B cell (primary cell): ENCODE data around the gene TEX19. TPM values are rescaled to one million over a fixed set of nuclear protein-coding genes. Genes with fewer than 3 reads are reported as not detected.

Experiments used
- ATAC-seq: fragments of 200-7000 bp; cut with Tn5 transposase; one replicate; pipeline ENCODE4 v1.10.0; 2021; ENCODE audit warnings: low read depth, mild to moderate bottlenecking, moderate number of reproducible peaks, moderate library complexity
- CTCF ChIA-PET: fragments of 350-600 bp; sonication (Branson Sonifier 250); formaldehyde crosslinking; loops from one replicate; lab custom pipeline; 2021; ENCODE audit warnings: antibody characterized with exemption, inconsistent platforms; lab: Charles Lee
- POLR2A ChIA-PET: fragments of 350-600 bp; sonication (Branson Sonifier 250); formaldehyde crosslinking; loops from one replicate; lab custom pipeline; 2021; ENCODE audit warnings: antibody characterized with exemption; lab: Charles Lee
- DNase-seq: peaks from one replicate; pipeline ENCODE4 v3.0.0; 2013
- H2AFZ ChIP-seq: 2 replicates; pipeline ENCODE4 v1.6.1; 2012; ENCODE audit warnings: mild to moderate bottlenecking, low read depth, low read length; ENCODE audit not compliant: insufficient read depth, poor library complexity, severe bottlenecking
- H3K27ac ChIP-seq, 2 donors: 1 replicate in 1 of 2; 2 replicates in 1 of 2; pipeline ENCODE4 v1.5.1; 2012 to 2013; ENCODE audit warnings: low read length in 2 of 2, mild to moderate bottlenecking in 2 of 2, moderate library complexity in 1 of 2
- H3K27me3 ChIP-seq, 4 experiments: fragments of 200-600 bp in 1 of 4; sonication (generic) in 1 of 4; replicated peaks in 1 of 4; 1 replicate in 2 of 4; 2 replicates in 2 of 4; pipeline versions ENCODE4 v1.6.1 to v1.7.0; 2013 to 2016; ENCODE audit warnings: low read length in 3 of 4, mild to moderate bottlenecking in 2 of 4, mixed read lengths in 1 of 4, moderate library complexity in 1 of 4; ENCODE audit not compliant: insufficient read depth in 4 of 4, control insufficient read depth in 3 of 4; ENCODE audit errors: control extremely low read depth in 1 of 4
- H3K36me3 ChIP-seq, 2 experiments: replicated peaks in 1 of 2; 1 replicate in 1 of 2; 2 replicates in 1 of 2; pipeline versions ENCODE4 v1.6.1 to v1.7.1; 2013; ENCODE audit warnings: low read length in 1 of 2; ENCODE audit not compliant: insufficient read depth in 2 of 2, control insufficient read depth in 1 of 2; ENCODE audit errors: control extremely low read depth in 1 of 2, extremely low read depth in 1 of 2
- H3K4me1 ChIP-seq, 2 donors: fragments of 200-600 bp in 1 of 2; sonication (generic) in 1 of 2; 1 replicate in 1 of 2; 2 replicates in 1 of 2; pipeline versions ENCODE4 v1.5.1 to v1.6.1; 2013 to 2017; ENCODE audit warnings: low read length in 2 of 2; ENCODE audit not compliant: control insufficient read depth in 2 of 2, insufficient read depth in 2 of 2
- H3K4me2 ChIP-seq: replicated peaks from 2 replicates; pipeline ENCODE3; 2012; ENCODE audit warnings: mild to moderate bottlenecking, low read depth, low read length; ENCODE audit not compliant: poor library complexity, severe bottlenecking
- H3K4me3 ChIP-seq, 5 experiments: fragments of 200-600 bp in 1 of 5; sonication (generic) in 1 of 5; 1 replicate in 3 of 5; 2 replicates in 2 of 5; pipeline versions ENCODE4 v1.5.1 to v1.7.0; 2011 to 2016; ENCODE audit warnings: low read length in 4 of 5, mild to moderate bottlenecking in 4 of 5, low read depth in 2 of 5, control low read depth in 1 of 5, moderate library complexity in 1 of 5; ENCODE audit not compliant: insufficient read depth in 1 of 5; ENCODE audit errors: control extremely low read depth in 1 of 5, extremely low read depth in 1 of 5
- H3K79me2 ChIP-seq: fragments of 200-600 bp; sonication (generic); one replicate; pipeline ENCODE4 v1.6.0; 2016; ENCODE audit warnings: low read length; ENCODE audit not compliant: control insufficient read depth, insufficient read depth
- H3K9ac ChIP-seq: fragments of 200-600 bp; sonication (generic); 2 replicates; pipeline ENCODE4 v1.6.1; 2017; ENCODE audit warnings: mild to moderate bottlenecking, low read length, moderate library complexity
- H3K9me3 ChIP-seq, 3 donors: one replicate each; pipeline versions ENCODE4 v1.6.1 to v1.7.1; 2013; ENCODE audit warnings: low read length in 2 of 3; ENCODE audit not compliant: control insufficient read depth in 2 of 3, insufficient read depth in 1 of 3; ENCODE audit errors: control extremely low read depth in 1 of 3
- H4K20me1 ChIP-seq: 2 replicates; pipeline ENCODE4 v1.6.0; 2012; ENCODE audit warnings: mild to moderate bottlenecking, low read length; ENCODE audit not compliant: insufficient read depth, control insufficient read depth, poor library complexity, severe bottlenecking
- H3K27ac Mint-ChIP-seq: one replicate; pipeline ENCODE4 v1.8.0; 2021; ENCODE audit warnings: mixed read lengths
- H3K27me3 Mint-ChIP-seq: one replicate; pipeline ENCODE4 v1.8.0; 2021; ENCODE audit warnings: mixed read lengths
- H3K4me1 Mint-ChIP-seq: one replicate; pipeline ENCODE4 v1.8.0; 2021; ENCODE audit warnings: mixed read lengths
- H3K4me3 Mint-ChIP-seq: one replicate; pipeline ENCODE4 v1.8.0; 2021; ENCODE audit warnings: mixed read lengths
- H3K9me3 Mint-ChIP-seq: one replicate; pipeline ENCODE4 v1.8.0; 2022; ENCODE audit warnings: mixed read lengths; ENCODE audit not compliant: insufficient read depth
- CTCF ChIP-seq: fragments of 200-600 bp; IDR thresholded peaks from one replicate; pipeline ENCODE4 v1.8.0; 2022; ENCODE audit warnings: antibody characterized with exemption, mild to moderate bottlenecking
- EZH2 ChIP-seq: IDR thresholded peaks from 2 replicates; pipeline ENCODE4 v1.6.1; 2012; ENCODE audit warnings: borderline replicate concordance, low read depth, mild to moderate bottlenecking, moderate library complexity, low read length; ENCODE audit not compliant: insufficient read depth, poor library complexity, severe bottlenecking
- WGBS: methylation state at CpG from one replicate; pipeline ENCODE4 v1.1.5; 2013; ENCODE audit warnings: missing lambda C conversion rate; ENCODE audit not compliant: insufficient coverage; 5-methylcytosine and 5-hydroxymethylcytosine counted together
- intact Hi-C: fragments of 100-400 bp; cut with micrococcal nuclease; formaldehyde crosslinking; loops from one replicate; pipeline ENCODE4 v1.10.0; 2022
- polyA plus RNA-seq: library from polyadenylated mRNA; depleted of rRNA; stranded (reverse); fragments of >200 nt; gene quantifications from 2 replicates; pipeline ENCODE4 v1.2.3, GENCODE V29; 2012
- total RNA-seq, 2 donors: library from RNA; stranded (reverse); fragments of 120-200 nt in 1 of 2; gene quantifications; 1 replicate in 1 of 2; 2 replicates in 1 of 2; pipeline versions ENCODE4 v1.2.3 to v1.2.4, GENCODE V29; 2013 to 2022

TEX19 gene
- total and polyA plus RNA-seq, 2 donors (not counting 1 experiment from before 2014, with no cell fraction given): not detected

GRCh38 chr17:82385559-82386254 is 26.7 kb downstream of the TEX19 start:
- Histone ChIP-seq H3K27me3 (peaks cover 0 to 36% (median 4%) of the 10 kb centered on the region in 4 experiments), H3K27ac (no peak overlapping the region), H2AFZ (no peak overlapping the region), H3K36me3 (no peaks in the 10 kb centered on the region), H3K9ac (no peak overlapping the region), H3K4me2 (no peak overlapping the region), H4K20me1 (no peaks in the 10 kb centered on the region), H3K4me3 (no peak overlapping the region), H3K9me3 (no peaks in the 10 kb centered on the region), H3K79me2 (no peaks in the 10 kb centered on the region), H3K4me1 (no peaks in the 10 kb centered on the region)
- ATAC-seq (no peak), DNase-seq (no peak)
- 63% methylated on average over 18 of the region's 26 CpGs for WGBS
- ChIA-PET POLR2A (no interaction called here), CTCF (no interaction called here)
- peaks cover 9% of the 10 kb centered on the region for H3K27me3 Mint-ChIP-seq
- peaks cover 2% of the 10 kb centered on the region for H3K4me1 Mint-ChIP-seq
- H3K27ac Mint-ChIP-seq: no peak overlapping the region
- TF ChIP-seq EZH2: no peak
- no peak for TF ChIP-seq CTCF
- H3K9me3 Mint-ChIP-seq: no peaks in the 10 kb centered on the region
- no peak overlapping the region for H3K4me3 Mint-ChIP-seq
- intact Hi-C loops: no loop called here

GRCh38 chr17:82386255-82386831 is 27.3 kb downstream of the TEX19 start:
- Histone ChIP-seq H3K27me3 (peaks cover 0 to 36% (median 4%) of the 10 kb centered on the region in 4 experiments), H3K4me1 (no peaks in the 10 kb centered on the region), H3K4me2 (no peak overlapping the region), H3K9me3 (no peaks in the 10 kb centered on the region), H3K79me2 (no peaks in the 10 kb centered on the region), H3K27ac (no peak overlapping the region), H3K9ac (no peak overlapping the region), H3K4me3 (no peak overlapping the region), H4K20me1 (no peaks in the 10 kb centered on the region), H3K36me3 (no peaks in the 10 kb centered on the region), H2AFZ (no peak overlapping the region)
- TF ChIP-seq EZH2 (no peak), CTCF (no peak)
- Mint-ChIP-seq H3K27ac (no peak overlapping the region), H3K27me3 (peaks cover 4% of the 10 kb centered on the region), H3K4me3 (no peak overlapping the region), H3K4me1 (peaks cover 2% of the 10 kb centered on the region), H3K9me3 (no peaks in the 10 kb centered on the region)
- ATAC-seq: no peak
- intact Hi-C loops: no loop called here
- WGBS: 75% methylated on average over 11 of the region's 17 CpGs
- ChIA-PET CTCF (no interaction called here), POLR2A (no interaction called here)
- no peak for DNase-seq
